OCI-LY7 (cell line): ENCODE measurements around the gene TMEM80. TPM values are rescaled to one million over a fixed set of nuclear protein-coding genes. Genes with fewer than 3 reads are reported as not detected.
"Not testable (repeated sequence)": the region's sequence is repeated elsewhere in the genome, so short reads cannot be mapped to it uniquely, and the experiment has no call there.

Source experiments
- BruUV-seq: library from RNA; stranded (reverse); fragments of 400-500 nt; replicated peaks from 2 replicates; lab custom pipeline; 2021; lab: Mats Ljungman, UMichigan
- CTCF ChIA-PET: fragments of 300-600 bp; sonication (Branson Sonifier 250); formaldehyde crosslinking; loops from one replicate; lab custom pipeline; 2022; ENCODE audit warnings: antibody characterized with exemption; ENCODE audit not compliant: unreplicated experiment; lab: Charles Lee
- POLR2A ChIA-PET: fragments of 300-600 bp; sonication (Branson Sonifier 250); formaldehyde crosslinking; loops from one replicate; lab custom pipeline; 2022; ENCODE audit warnings: antibody characterized with exemption; lab: Charles Lee
- DNase-seq: peaks from one replicate; pipeline ENCODE4 v3.0.0-alpha.2; 2015; ENCODE audit warnings: low spot score
- H2AFZ ChIP-seq: fragments of 200-600 bp; sonication (generic), shearing (Covaris generic); 2 replicates; pipeline ENCODE4 v1.6.1; 2014; ENCODE audit warnings: mild to moderate bottlenecking, antibody characterized with exemption, low read length, moderate library complexity
- H3K27ac ChIP-seq: fragments of 200-600 bp; sonication (generic); 2 replicates; pipeline ENCODE4 v1.5.1; 2014; ENCODE audit warnings: mixed run types, low read depth, mild to moderate bottlenecking, moderate library complexity, low read length, inconsistent platforms; ENCODE audit not compliant: poor library complexity, severe bottlenecking
- H3K36me3 ChIP-seq: fragments of 200-600 bp; sonication (generic); 2 replicates; pipeline ENCODE4 v1.6.1; 2014; ENCODE audit warnings: mild to moderate bottlenecking, antibody characterized with exemption, low read length, moderate library complexity, mixed read lengths; ENCODE audit not compliant: insufficient read depth
- H3K4me1 ChIP-seq: fragments of 200-600 bp; sonication (generic); 2 replicates; pipeline ENCODE4 v1.5.1; 2014; ENCODE audit warnings: mild to moderate bottlenecking, low read length; ENCODE audit not compliant: insufficient read depth, poor library complexity, severe bottlenecking
- H3K4me2 ChIP-seq: fragments of 200-600 bp; sonication (generic); 2 replicates; pipeline ENCODE4 v1.6.1; 2014; ENCODE audit warnings: mild to moderate bottlenecking, low read length
- H3K4me3 ChIP-seq: fragments of 200-600 bp; sonication (generic); 2 replicates; pipeline ENCODE4 v1.5.1; 2014; ENCODE audit warnings: mild to moderate bottlenecking, low read depth, low read length; ENCODE audit not compliant: poor library complexity, severe bottlenecking
- H3K79me2 ChIP-seq: fragments of 200-600 bp; sonication (generic); 2 replicates; pipeline ENCODE4 v1.6.1; 2016; ENCODE audit warnings: low read depth, mild to moderate bottlenecking, low read length, moderate library complexity, mixed read lengths; ENCODE audit not compliant: insufficient read depth
- H3K9me2 ChIP-seq: fragments of 200-600 bp; sonication (generic); 2 replicates; pipeline ENCODE4 v1.6.1; 2016; ENCODE audit warnings: mild to moderate bottlenecking, low read length, mixed read lengths; ENCODE audit not compliant: insufficient read depth
- H3K9me3 ChIP-seq: fragments of 200-600 bp; sonication (generic); 2 replicates; pipeline ENCODE4 v1.6.1; 2014; ENCODE audit warnings: mild to moderate bottlenecking, mixed run types, low read length, mixed read lengths
- H4K20me1 ChIP-seq: fragments of 200-600 bp; sonication (generic); 2 replicates; pipeline ENCODE4 v1.6.1; 2014; ENCODE audit warnings: mild to moderate bottlenecking, antibody characterized with exemption, low read length, moderate library complexity, mixed read lengths; ENCODE audit not compliant: insufficient read depth
- CTCF ChIP-seq: fragments of 200-600 bp; sonication (generic); conservative IDR thresholded peaks from 2 replicates; pipeline ENCODE4 v1.5.1; 2014; ENCODE audit warnings: mild to moderate bottlenecking, antibody characterized with exemption, low read length, moderate library complexity, mixed read lengths
- EZH2phosphoT487 ChIP-seq: fragments of 200-600 bp; sonication (generic); IDR thresholded peaks from 2 replicates; pipeline ENCODE4 v1.6.1; 2018; ENCODE audit warnings: low read depth, borderline replicate concordance, mild to moderate bottlenecking, mixed run types, antibody characterized with exemption, low read length, moderate library complexity, mixed read lengths
- intact Hi-C: fragments of 100-400 bp; cut with micrococcal nuclease; formaldehyde crosslinking; loops from one replicate; pipeline ENCODE4 v1.10.0; 2022; ENCODE audit not compliant: unreplicated experiment
- total RNA-seq, 2 experiments: library from RNA; depleted of rRNA in 1 of 2; stranded (reverse); fragments of >200 nt in 1 of 2; shearing (Covaris generic) in 1 of 2; gene quantifications; 2 replicates each; pipeline ENCODE4 v1.2.3, GENCODE V29; 2014 to 2022

The TMEM80 gene
- total RNA-seq, 2 experiments from 2014 or later = 52.7 to 52.8 TPM

- Histone ChIP-seq H3K27ac (no peak overlapping the region), H3K9me2 (no peaks in the 10 kb centered on the region), H3K36me3 (no peaks in the 10 kb centered on the region), H2AFZ (no peak overlapping the region), H3K79me2 (no peaks in the 10 kb centered on the region), H3K4me1 (peaks cover 32% of the 10 kb centered on the region), H3K4me3 (no peak overlapping the region), H4K20me1 (no peaks in the 10 kb centered on the region), H3K4me2 (peak overlapping the region; percentile 20; the same call in 1 of the 2 replicates), H3K9me3 (no peaks in the 10 kb centered on the region)
- intact Hi-C loops = no loop called here
- CTCF ChIA-PET = no interaction called here
- no TSS peak for BruUV-seq
- TF ChIP-seq CTCF (no peak), EZH2phosphoT487 (no peak)
- POLR2A ChIA-PET = no interaction called here
- no peak for DNase-seq
Measured at GRCh38 chr11:729492-730074, 34.0 kb downstream of the TMEM80 start.

- TF ChIP-seq EZH2phosphoT487 = no peak
- TF ChIP-seq CTCF = no peak
- no peak overlapping the region for H3K4me2 ChIP-seq
- peaks cover 9% of the 10 kb centered on the region for H3K4me1 ChIP-seq
- no peak for DNase-seq
- H3K9me2 ChIP-seq = no peaks in the 10 kb centered on the region
- ChIA-PET CTCF (no interaction called here), POLR2A (interaction anchor here (0.6 kb wide), 2 partner anchors 17 to 1216 kb away, joined by 3 to 6 read pairs; no protein-coding TSS in a partner anchor)
- no peaks in the 10 kb centered on the region for H3K79me2 ChIP-seq
- no peak overlapping the region for H3K27ac ChIP-seq
- no peaks in the 10 kb centered on the region for H4K20me1 ChIP-seq
- no peak overlapping the region for H3K4me3 ChIP-seq
- no TSS peak for BruUV-seq
- no peaks in the 10 kb centered on the region for H3K9me3 ChIP-seq
- H3K36me3 ChIP-seq = no peaks in the 10 kb centered on the region
- no peak overlapping the region for H2AFZ ChIP-seq
- intact Hi-C loops = no loop called here
Measured at GRCh38 chr11:733072-733471, 37.5 kb downstream of the TMEM80 start.

GRCh38 chr11:734541-734940 is 38.9 kb downstream of the TMEM80 start:
- H3K79me2 ChIP-seq, H4K20me1 ChIP-seq, H3K4me3 ChIP-seq, H3K4me1 ChIP-seq, DNase-seq, intact Hi-C loops, CTCF ChIA-PET, H3K4me2 ChIP-seq, POLR2A ChIA-PET, H3K9me3 ChIP-seq, BruUV-seq, H3K36me3 ChIP-seq, H2AFZ ChIP-seq, H3K9me2 ChIP-seq, H3K27ac ChIP-seq: not testable (repeated sequence)
